Measurements from ENCODE around the gene ATP10A.

ATP10A gene

DNA sequence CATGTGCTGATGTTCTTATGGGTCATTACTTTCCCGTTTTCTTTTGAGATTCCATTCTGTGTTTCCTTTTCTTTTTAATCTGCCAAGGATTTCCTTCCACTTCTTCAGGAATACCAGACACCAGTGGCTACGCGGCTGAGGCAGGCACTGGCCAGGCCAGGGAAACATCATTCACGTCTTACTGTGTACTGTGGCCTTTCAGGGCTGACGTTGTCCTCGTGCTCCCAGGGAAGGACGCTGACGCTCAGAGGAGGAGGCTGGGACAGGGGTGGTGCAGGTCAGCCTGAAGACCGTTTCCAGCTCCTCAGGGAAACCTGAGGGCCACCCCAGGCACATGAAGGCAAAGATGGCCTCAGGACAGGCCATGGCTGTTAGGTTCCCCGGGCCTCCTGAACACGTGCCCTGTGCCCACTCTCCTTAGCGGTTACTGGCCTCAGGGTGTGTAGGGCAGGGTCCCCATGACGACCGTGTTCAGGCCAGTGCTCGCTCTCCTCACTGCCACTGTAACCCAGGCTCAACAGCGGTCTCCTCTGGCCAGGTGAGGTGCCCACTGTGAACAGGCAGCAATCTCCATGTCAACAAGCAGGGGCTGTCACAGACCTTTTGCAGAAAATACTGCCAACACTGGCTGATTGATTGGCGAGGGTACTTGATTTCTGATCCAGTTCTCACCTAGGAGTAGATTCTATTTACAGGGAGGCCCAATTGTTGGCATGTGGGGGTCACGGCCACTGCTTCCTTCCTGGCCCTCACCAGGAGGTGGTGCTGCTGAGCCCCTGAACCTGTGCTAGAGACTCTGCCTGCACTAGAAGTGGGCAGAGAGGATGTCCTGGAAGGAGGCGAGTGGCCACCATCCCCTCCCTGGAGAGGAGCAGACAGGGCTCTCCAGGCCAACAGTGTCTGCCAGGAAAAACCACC is 169.5 kb downstream of the ATP10A start:
- DNase-seq = no peak

DNA sequence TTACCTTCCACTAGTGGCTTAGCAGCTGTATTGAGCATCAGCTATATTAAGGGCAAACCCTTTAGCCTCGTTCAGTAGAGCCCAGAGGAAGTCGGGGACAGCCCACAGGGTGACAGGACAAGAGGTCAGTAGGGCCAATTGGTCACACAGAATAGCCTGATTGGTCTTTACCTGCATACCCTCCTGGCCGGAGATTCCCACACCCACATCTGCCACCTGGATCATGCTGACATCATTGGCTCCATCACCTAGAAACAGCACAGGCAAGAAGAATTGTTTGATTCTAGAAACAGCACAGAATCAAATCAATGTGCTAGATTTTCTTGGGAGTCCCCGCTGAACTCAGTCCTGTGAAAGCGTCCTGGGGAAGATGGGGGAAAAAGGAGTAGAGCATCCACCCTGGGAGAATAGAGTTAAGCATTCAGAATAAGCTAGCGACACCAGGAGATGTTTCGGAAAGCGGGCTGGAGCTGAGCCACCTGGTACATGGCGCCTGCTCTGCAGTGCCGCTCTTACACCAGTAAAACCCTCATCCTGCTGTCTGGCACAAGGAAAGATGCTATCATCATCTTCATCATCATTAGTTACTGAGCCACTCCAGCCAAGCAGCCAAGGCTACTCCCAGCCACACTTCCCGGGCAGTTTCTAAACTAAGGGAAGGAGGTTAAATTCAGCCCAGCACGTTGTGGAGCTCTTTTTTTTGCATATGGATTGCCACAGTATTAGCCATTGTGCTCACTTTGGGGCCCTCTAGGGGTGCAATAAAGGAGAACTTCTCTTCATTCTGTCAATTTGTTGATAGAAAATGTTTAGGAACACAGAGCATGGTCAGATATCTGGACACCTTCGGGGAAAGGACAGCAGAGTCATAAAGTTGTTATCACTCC is 171.3 kb downstream of the ATP10A start:
- DNase-seq = no peak

DNA sequence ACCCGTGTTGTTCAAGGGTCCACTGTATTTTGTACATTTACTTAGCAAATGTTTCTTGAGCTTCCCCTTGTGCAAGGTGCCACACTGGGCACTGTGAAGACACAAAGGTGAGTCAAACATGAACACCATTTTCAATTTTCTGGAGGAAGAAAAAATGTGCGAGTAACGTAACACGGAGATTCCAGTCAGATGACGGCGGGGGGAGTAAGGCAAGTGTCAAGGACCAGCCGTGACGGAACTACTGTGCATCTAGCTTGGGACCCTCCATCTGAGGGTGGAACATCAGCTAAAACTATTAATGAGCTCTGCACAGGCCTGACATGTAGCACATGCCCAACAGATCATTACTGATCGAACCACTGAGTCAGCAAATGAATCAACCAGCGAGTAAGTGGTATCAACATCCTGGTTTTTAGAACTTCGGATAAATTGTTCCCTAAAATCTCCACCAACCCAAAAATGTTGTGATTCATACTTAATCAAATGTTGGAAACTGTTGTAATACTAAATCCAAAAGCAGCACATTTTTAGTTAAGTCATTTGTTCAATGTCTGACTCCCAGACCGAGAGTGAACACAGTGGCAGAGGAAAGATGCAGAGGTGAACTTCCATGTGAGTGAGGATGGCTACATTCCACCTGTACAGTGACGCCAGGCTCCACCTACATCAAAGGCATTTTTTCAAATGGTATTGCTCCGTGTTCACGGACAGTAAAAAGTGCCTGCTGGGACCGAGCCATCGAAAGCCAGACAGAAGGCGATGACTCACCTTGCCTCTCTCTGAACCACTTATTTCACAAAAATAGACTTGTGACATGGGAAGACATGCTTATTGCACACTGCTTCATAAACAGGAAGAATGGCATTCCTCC is 172.2 kb downstream of the ATP10A start:
- DNase-seq = no peak

DNA sequence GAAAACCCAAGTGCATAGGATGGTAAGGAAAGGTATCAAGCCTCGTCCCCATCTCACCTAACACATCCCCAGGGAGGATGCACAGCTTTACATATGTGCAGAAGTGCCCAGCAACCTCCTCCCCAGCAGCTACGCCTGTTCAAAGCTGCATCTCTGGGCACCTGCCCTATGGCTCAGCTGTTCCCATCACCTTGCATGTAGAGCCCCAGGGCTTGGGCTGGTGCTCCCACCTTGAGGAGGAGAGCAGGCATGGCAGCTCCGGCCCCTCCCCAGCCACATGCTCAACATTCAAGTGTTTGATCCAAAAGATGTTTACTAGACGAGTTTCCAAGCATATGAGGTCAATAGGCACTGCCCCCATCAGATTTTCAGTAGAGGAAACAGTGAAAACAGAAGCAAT is 173.5 kb downstream of the ATP10A start:
- DNase-seq = no peak

DNA sequence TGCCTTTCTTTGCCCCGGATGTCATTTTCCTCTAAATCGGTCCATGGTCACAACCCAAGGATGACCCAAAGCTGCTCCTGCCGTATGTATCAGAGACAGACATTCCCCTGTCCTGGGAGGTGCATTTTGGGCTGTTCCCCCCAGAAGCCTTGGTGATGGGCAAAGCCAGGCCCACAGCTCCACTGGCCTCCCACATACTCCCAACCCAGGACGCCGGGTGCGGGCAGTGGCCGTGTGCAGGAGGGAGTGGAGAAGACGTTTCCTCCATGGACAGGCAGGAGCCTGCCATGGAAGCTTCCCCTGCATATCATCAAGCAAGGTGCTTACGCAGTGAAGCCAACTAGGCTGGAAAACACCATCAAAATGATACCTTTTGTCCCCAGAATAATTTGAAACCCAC is 175.0 kb downstream of the ATP10A start:
- DNase-seq = no peak

DNA sequence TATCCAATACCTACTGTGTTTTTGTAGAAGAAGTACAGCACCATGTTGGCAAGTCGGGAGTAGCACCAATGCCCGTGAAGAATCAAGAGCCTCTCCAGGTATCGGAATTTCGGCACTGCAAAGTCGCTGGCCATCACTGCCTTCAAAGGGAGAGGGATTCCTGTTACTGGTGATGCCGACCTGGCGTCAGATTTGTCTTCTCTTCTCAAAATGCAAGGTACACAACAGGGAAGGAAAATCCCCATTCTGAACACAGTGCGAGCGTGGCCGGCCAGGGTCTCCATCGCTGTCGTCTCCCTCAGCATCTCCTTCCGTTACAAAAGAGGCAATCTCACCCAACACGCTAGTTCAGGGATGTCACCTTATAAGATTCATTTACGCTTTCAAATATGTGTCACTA is 175.4 kb downstream of the ATP10A start:
- DNase-seq = no peak

DNA sequence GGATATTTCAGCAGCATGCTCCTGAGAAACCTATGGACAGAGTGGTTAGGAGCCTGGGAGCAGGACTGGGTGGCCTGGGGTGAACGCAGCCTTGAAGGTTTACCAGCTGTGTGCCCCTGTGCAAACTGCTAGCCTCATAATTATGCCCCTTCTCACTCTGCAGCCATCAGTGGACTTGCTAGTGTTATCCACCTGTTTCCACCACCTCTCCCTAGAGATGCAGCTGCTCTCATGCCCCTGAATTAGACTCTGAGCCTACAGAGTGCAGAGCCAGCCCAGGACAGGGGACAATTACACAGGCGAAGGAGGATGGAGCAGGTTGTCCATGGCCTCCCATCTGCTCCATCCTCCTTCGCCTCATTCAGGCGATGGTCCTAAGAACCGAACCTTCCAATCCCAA is 175.9 kb downstream of the ATP10A start:
- DNase-seq = no peak

DNA sequence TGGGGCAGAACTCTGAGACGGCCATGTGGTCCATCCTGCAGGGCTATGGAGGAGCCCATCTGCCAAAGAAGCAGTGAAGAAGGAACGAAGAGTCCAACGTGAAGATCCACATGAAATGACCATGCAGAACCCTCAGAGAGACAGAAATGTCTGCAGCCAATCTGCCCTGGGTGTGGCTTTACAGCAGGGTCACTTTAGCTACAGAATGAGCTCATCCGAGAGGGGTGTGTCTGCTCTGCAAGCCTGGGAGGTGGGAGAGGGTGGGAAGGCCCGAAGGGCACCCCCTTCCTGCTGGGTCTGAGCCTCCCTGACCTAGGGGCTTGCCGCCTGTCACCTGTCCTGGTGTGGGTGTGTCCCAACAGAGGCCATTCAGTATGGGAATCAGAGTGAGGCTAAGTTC is 176.3 kb downstream of the ATP10A start:
- no peak for DNase-seq

DNA sequence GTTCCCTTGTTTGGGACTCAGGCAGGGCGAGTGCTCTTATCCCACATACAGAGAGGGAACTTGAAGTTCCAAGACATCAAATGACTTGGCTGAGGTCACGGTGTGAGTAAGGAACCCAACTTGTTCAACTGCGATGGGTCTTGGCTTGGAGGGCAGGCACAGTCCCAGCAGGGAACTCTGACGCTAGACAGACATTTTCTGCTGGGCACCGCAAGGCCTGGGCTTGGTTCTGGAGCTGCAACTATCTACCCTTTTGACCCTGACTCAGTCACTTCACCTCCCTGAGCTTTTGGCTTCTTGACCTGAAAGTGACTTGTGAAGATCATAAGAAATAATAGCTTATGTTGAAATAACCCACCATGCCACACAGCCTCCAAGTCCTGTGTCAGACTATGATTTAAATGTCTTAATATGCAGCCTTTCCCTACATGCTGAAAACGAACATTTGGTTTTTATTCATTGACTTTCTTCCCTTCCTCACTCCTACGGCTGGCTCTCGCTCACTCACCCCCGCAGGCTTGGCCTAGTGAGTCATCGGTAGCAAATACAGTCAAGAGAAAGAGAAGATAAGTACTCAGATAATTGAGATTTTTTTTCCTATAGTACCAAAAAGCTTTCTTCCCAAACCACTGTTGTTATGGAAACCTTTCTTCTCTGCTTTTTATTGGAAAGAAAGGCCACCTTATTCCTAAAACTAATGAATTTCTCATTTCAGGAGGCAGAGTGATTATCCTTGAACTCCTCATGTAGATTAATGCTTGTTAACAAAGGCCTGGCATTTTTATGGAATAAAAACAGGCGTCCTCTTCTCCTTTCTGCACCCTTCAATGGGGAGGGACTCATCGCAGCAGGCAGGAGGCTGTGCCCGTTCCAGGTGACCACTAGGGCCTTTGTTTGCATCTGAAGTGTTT is 178.4 kb downstream of the ATP10A start:
- DNase-seq = no peak

DNA sequence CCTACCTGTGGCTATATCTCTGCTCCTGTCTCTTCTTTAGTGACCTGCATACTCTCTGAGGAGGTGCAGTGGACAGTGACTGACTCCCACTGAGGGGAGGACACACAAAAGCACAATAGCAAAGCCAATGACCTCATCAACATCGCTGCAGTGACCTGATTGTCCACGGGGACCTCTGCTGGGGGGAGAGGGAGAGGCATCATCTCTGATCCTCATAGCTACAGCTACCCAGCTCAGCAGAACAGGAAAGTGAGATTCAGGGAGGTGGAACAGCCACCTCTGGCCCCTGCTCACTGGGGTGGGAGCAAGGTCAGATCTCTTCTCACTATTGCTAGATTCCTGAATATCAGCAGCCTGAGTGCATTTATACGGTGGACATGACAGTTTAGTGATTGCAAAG is 179.2 kb downstream of the ATP10A start:
- no peak for DNase-seq

DNA sequence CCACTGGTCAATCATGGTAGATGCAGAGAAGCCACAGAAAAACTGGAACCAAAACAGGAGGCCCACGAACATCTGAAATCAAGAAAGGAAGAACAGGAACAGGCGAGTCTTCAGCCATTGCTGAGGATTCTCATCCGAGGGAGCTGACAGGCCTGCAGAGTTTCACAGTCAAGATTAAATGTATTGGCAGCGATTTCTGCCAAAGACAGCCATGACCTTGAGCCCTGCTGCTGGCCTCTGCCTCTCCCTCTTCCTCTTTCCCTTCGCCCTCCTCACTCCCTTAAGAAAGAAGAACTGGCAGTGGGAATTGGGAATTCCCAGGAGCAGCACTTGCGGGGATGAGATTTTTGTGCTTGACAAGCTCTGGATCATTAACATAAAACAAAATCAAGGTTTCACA is 179.7 kb downstream of the ATP10A start:
- DNase-seq = no peak

DNA sequence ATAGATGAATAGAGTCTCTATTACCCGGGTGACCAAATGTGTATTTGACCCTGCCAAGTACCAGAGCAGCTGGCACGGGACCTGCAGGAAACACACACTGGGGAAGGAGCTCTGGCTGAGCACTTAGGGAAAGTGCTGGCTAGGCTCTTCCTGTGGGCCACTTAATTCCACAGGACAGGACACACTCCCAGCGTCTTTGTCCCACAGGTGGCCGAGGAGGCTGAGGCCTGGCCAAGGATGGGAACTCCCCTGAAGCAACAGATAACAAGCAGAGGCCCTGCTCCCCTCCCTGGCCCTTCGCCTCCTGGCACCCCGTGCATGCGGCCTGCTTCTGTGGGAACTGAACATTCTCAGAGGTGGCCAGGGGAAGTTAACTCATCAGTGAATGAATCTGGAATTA is 180.8 kb downstream of the ATP10A start:
- DNase-seq = no peak

DNA sequence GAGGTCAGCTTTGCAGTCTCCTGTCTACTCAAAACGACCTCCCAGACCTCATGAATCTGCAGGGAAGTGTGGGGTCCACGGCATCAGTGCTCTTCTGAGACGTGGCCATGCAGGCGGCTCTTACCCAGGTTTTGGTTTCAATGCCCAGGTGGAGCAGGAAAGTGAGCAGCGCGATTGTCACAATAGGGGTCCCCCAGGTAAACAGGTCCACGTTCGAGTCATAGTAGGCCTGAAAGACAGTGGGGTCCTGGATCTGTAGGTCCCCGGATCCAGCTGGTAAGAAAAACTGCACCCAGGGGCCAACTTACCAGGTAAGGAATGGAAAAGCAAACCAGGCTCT is 182.5 kb downstream of the ATP10A start:
- DNase-seq = no peak

DNA sequence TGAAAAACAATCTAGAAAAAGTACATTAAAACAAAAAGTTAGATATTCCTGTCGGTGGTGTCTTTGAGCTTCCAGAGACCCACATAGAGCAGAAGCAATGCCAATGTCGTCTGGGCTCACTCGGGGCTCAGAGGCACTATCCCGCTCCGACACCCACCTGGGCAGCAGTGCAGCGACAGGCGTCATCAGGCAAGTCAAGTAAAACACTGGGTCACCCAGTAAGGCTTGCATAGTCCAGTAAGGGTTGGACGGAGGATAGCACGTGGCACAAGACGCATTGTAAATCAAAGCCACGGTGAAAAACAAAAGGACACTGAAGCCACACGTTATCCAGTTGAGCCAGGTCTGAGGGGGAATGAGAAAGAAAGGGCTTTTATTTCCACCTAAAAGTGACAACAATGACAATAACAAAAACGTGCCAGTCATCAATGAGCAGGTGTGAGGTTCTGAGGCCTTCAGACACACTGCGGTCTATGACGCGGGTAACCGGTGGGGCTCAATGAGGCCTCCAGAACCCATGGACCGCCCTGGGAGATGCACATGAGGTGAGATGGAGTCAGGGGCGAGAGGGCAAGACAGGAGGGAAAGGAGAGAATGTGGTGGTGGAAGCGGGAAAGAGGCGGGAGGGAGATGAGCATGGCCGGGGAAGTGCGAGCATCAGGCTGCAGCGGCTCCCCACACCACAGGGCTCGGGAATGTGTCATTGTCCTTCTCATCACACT is 183.0 kb downstream of the ATP10A start:
- DNase-seq = no peak

DNA sequence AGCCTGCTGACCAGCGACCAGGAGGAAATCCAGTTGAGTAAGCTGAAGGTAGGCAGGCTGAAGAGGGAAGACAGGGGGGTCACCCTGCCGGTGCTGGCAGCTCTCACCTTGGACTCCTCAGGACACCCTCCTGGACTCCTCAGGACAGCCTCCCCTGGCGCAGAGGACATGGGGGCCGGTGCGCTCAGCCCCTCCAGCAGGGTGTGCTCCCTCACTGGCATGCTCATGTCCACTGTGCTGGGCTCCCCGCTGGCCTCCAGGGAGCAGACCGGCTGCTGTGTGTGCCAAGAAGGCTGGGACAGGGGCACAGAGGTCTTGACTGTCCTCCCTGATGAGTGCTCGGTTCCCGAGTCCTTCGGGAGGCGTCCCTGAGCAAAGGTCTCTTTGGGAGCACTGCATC is 183.6 kb downstream of the ATP10A start:
- no peak for DNase-seq

DNA sequence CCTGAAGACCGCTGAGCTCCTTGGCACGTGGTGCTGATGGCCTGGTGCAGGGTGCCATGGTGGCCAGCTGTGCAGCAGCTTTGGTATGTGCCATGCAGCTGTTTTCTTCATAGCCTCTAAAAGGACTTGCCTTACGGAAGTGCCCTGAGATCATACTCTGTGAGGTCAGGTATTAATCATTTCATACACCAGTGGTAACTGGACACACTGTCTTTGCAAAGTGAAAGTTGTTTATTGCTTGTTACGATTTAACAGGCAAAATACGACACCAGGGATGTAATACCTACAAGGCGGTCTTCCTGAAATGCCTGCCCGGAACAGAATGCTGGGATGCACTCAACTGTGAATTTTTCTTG is 184.6 kb downstream of the ATP10A start:
- DNase-seq = no peak

DNA sequence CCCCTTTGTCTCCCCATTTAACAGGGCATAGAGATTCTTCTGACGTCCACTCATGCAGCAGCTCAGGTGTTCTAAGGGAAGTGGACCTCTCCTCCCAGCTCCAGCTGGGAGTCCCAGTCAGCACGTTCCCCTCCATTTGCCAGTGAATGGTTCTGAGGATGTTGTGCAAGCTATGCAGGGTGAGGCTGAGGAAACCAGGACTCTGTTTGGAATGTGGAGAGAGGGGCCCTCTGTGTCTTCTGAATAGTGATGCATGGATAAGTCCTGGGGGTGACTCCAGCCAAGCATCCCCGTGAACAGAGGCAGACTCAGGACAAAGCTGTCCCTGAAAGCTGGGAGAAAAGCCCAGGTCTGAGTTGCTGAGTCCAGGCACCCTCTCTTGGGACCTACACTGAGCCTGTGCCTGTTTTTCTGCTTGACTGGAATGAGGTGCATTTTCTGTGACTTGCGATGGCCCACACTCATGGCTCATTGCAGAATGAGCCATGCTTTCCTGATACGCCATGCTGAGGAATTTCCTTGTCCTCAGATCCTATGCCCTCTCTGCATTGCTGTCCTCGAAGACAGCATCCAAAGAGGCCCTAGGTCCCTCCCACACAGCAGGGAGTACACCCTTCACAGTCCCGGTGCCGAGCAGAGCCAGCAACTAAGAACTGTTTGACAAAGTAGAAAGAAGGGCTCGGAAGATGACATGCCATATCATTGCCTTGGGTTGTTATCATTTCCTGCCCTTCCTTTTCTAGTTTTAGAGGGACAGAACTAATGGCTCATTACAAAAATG is 185.2 kb downstream of the ATP10A start:
- no peak for DNase-seq

DNA sequence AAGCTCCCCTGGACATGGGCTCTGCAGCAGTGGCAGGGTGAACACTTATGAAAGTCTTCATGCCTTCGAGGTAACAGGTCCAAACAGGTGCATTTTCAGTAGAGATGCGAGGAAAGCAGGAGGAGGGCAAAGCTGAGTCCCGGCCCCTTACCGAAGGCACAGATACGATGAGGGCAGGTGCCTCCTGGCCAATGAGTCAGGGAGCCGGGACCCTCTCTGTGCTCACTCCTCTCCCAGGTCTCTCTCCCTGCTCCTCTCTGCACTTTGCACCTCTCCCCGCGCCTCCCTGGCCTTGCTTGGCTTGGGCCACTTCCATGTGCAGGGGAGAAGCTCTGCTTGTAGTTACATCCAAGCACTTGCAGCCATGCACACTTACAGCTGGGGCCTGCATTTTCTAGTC is 187.1 kb downstream of the ATP10A start:
- no peak for DNase-seq

DNA sequence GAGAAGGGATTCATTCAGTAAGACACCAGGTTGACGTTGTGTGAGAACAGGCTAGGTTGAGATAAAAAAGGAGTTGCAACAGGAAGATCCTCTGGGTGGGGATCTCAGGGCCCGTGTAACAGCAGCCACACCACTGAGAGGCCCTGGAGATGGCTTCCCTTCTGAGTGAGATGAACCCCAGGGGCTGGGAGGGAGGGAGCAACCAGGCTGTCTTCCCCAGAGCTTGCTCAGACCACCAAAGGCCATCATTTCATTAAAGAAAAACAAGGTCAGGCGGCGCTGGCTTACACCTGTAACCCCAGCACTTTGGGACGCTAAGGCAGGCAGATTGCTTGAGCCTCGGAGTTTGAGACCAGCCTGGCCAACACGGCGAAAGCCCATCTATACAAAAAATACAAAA is 187.7 kb downstream of the ATP10A start:
- no peak for DNase-seq

DNA sequence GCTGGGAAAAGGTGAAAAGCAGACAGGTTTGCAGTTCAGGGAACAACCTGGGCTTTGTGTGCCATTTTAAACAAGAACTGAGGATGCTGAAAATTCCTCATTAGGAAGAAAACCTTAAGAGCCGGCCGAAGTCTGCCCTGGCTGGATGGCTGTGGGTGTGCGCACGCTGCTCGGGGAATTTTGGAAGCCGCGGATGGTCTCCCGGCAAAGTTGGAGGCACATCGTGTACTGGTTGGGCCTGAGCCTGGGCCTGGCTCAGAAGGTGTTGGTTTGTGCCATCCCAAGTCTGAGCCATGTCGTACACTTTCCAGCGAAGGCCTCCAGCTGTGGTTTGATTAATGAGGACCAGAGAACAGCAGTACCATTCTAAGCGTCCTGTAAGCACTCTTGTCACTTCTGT is 188.2 kb downstream of the ATP10A start:
- no peak for DNase-seq

DNA sequence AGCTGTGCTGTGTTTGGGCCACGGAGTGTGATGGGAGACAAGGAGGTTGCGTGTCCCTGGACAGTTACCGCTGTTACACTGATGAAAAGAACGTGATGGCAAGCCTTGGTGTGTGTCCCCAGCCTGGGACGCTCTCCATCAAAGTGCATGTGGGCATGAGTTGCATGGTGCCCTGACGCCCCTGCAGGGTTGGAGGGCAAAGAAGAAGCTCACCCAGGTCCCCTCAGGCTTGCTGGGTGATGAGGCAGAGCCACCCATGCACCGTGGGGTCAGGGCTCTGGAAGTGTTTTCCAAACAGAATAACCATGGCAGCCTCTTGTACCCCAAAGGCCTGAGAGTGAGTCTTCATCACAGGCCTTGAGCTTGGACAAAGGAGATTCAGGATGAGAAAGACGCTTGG is 189.2 kb downstream of the ATP10A start:
- DNase-seq = no peak
